A375 (cell line): ENCODE results near the gene SOCS7. TPM values are rescaled to one million over a fixed set of nuclear protein-coding genes. Genes with fewer than 3 reads are reported as not detected.

Source experiments
- total RNA-seq: library from RNA; depleted of rRNA; stranded (reverse); fragments of >200 nt; shearing (Covaris generic); gene quantifications from 2 replicates; pipeline ENCODE4 v1.2.3, GENCODE V29; 2014; rRNA removed

The SOCS7 gene, protein sequence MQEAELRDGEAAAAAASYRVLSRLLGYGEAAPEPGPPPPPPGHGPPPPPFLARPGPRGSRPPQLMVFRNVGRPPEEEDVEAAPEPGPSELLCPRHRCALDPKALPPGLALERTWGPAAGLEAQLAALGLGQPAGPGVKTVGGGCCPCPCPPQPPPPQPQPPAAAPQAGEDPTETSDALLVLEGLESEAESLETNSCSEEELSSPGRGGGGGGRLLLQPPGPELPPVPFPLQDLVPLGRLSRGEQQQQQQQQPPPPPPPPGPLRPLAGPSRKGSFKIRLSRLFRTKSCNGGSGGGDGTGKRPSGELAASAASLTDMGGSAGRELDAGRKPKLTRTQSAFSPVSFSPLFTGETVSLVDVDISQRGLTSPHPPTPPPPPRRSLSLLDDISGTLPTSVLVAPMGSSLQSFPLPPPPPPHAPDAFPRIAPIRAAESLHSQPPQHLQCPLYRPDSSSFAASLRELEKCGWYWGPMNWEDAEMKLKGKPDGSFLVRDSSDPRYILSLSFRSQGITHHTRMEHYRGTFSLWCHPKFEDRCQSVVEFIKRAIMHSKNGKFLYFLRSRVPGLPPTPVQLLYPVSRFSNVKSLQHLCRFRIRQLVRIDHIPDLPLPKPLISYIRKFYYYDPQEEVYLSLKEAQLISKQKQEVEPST
- total RNA-seq: 13.6 and 17.3 TPM in 2 replicates

DNA sequence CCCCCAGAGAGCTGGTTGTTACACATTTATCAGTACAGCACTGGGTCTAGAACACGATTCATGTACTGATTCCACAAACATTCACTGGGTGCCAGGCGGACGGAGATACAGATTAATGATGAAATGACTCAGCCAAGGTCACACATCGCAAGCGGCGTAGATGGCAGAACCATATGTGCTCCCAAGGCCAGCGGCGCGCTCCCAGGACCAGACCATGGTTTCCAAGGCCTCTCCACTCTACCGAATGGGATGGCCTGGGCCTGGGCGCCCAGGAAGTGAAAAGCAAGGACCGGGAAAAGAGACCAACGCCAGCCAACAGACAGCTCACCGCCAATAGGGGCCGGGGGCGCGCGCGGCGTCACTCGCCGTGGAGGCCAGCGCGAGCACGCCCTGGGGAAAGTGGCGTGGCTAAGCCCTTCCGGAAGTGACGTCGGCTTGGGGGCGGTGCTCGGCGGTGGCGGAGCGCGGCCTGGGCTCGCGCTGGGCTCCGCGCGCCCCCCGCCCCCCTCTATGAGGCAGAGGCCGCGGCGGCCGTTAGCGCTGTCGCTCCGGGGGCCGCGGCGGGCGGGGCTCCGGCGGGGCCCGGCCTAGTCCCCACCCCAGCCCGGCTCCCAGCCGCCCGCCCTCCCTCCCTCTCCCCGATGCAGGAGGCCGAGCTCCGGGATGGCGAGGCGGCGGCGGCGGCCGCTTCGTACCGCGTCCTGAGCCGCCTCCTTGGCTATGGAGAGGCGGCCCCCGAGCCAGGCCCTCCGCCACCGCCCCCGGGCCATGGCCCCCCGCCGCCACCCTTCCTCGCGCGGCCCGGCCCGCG is at the start of gene SOCS7:
Gene SOCS7, plus strand, starts transcription at position 433 of the 811 bp plus-strand sequence. Its CDS starts 209 bp downstream, at position 642.

DNA sequence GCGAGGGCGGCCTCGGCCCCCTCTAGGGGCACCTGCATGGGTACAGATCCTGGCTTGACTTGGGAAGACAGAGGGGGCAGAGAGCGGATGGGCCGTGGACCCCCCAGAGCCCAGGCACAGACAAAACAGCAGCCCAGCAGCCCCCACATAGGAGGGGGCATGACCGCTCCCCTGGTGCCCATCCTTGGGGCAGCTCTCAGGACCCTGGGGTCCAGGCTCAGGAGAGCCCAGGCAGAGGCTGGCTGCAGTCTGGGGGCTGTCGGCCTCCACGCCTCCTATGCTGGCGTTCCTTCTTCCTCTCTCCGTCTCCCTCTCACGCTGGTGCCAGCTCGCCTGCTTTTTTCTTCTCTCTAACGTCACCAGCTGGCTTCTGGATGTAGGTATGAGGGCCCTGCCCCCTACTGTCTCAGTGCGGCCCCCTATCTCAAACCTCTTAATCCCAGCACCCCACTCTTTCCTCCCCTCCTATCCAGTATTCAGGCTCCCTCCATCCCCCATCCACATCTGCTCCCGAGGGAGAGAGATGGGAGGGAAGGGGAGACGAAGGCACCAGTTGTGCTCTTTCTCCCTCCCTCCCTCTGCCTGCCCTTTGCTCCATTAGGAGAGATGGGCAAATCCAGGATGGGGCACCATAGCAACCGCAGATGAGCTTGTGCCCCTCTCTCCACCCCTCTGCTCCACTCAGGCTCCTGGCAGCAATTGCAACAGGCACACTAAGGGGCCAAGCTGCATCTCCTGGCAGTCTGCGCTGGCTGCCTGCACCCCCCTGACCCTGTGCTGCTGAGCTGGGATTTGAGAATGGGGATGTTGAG is 7.8 kb upstream of the SOCS7 start, which contains the start of gene GPR179:
Gene GPR179, minus strand, starts transcription at position 349 of the 812 bp plus-strand sequence. Its CDS starts 167 bp downstream, at position 182.

DNA sequence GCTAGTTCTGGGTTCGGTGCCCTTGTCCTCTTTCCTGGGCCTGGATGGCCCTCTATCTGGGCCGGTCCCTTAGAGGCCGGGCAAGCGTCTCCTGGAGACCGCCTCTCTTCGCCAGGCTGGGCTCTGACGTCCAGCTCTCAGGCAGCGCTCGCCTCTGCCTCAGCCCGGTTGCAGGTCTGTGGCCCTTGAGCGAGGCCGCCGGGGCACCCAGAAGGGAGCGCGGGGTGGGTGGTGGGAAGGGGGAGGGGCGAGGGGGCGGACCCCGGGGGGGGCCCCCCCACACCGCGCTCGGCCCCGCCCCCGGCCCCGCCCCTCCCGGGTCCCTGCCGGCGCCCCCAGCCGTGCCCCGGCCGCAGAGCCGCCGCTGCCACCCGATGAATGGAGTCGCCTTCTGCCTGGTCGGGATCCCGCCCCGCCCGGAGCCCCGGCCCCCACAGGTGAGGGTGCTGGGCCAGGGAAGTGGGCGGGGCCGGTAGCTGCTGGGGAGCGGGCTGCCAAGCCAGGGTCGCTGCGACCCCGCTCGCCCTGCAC is 76.5 kb downstream of the SOCS7 start, which contains the start of gene ARHGAP23:
Gene ARHGAP23, plus strand, starts transcription at position 353 of the 531 bp plus-strand sequence. Its CDS starts 22 bp downstream, at position 375.

Other genes starting within 250 kb of the SOCS7 start
- gene TBC1D3E, start 223.9 kb upstream of the SOCS7 start, total RNA-seq: not detected in 2 replicates
- gene TBC1D3, start 159.3 kb upstream of the SOCS7 start, total RNA-seq: not detected in 2 replicates
- gene MRPL45, start 54.7 kb upstream of the SOCS7 start, total RNA-seq: 52.2 and 61.5 TPM in 2 replicates
- 0.08 and 0.13 TPM in 2 replicates for gene GPR179, start 7.9 kb upstream of the SOCS7 start, total RNA-seq
- gene ARHGAP23, start 76.6 kb downstream of the SOCS7 start, total RNA-seq: 58.4 and 64.2 TPM in 2 replicates